MM.1S (cell line): ENCODE results near the gene TGFBI.

Source experiments
- EZH2 ChIP-seq: fragments of 300-600 bp; sonication (generic); optimal IDR thresholded peaks from 2 replicates; pipeline ENCODE3; 2017; ENCODE audit warnings: low read depth, mild to moderate bottlenecking, antibody characterized with exemption, low read length, mixed read lengths
- EZH2phosphoT487 ChIP-seq: fragments of 300-600 bp; sonication (generic); IDR thresholded peaks from 2 replicates; pipeline ENCODE4 v1.6.1; 2018; ENCODE audit warnings: antibody characterized with exemption, low read length
- TF ChIP-seq, protein P1 (sequence below): fragments of 300-600 bp; sonication (generic); IDR thresholded peaks from 2 replicates; pipeline ENCODE4 v1.5.1; 2016; ENCODE audit warnings: antibody characterized with exemption, low read length, mixed read lengths

DNA sequence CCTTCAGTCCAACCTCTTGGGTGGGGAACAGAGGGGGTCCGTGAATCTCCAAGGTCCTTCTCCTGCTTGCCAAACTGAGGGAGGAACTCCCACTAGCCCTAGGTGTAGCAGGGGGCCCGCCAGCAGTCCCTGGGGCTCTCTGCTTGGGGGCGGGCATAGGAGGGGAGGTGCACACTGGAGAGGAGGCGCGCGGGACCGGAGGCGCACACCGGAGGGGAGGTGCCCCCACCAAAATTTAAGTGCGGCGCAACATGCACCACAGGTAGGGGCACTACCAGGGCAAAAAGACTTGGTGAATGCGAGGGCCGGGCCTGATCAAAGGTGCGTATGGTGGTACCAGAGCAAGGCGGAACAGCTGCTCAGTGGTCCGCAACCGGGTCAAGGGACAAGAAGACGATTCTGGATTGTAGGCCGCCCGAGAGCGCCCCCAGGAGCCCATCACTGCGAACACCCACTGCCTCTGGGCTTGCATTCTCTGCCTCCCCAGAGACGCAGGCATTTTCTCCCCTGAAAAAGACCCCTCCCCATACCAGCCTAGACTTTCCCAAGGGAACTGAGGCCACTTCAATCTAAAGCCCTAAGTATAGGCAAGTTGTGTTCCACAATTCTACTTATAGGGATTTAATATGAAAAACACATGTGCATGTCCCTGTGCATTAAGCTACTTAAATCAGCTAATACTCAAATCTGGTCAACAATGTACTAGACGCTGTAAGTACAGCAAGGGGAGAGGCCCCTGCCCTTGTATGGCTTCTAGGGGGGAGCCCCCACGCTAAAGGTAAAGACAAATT, 50.6 kb downstream of the TGFBI start:
- TF ChIP-seq, protein P1, sequence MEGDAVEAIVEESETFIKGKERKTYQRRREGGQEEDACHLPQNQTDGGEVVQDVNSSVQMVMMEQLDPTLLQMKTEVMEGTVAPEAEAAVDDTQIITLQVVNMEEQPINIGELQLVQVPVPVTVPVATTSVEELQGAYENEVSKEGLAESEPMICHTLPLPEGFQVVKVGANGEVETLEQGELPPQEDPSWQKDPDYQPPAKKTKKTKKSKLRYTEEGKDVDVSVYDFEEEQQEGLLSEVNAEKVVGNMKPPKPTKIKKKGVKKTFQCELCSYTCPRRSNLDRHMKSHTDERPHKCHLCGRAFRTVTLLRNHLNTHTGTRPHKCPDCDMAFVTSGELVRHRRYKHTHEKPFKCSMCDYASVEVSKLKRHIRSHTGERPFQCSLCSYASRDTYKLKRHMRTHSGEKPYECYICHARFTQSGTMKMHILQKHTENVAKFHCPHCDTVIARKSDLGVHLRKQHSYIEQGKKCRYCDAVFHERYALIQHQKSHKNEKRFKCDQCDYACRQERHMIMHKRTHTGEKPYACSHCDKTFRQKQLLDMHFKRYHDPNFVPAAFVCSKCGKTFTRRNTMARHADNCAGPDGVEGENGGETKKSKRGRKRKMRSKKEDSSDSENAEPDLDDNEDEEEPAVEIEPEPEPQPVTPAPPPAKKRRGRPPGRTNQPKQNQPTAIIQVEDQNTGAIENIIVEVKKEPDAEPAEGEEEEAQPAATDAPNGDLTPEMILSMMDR = no peak
- TF ChIP-seq EZH2 = no peak
- TF ChIP-seq EZH2phosphoT487 = no peak
